Measurements from ENCODE around the gene TAF11L4.
"Not testable (repeated sequence)": the region's sequence is repeated elsewhere in the genome, so short reads cannot be mapped to it uniquely, and the experiment has no call there.

The TAF11L4 gene

GRCh38 chr5:17511775-17512325 lies 9.8 kb upstream of the TAF11L4 start:
- Histone ChIP-seq H3K9me3 (ENCODE audit: control insufficient read depth in 1 of 2, low read length in 2 of 2) (no peaks in the 10 kb centered on the region), H3K4me3 (ENCODE audit: low read depth in 1 of 2, low read length in 2 of 2) (no peak overlapping the region), H3K36me3 (ENCODE audit: control insufficient read depth in 1 of 2, insufficient read depth in 2 of 2, low read length in 2 of 2) (no peaks in the 10 kb centered on the region), H3K4me1 (ENCODE audit: control insufficient read depth in 1 of 2, insufficient read depth in 2 of 2, low read length in 2 of 2) (no peaks in the 10 kb centered on the region), H3K27ac (ENCODE audit: low read length) (no peak overlapping the region), H3K27me3 (ENCODE audit: low read depth, low read length) (no peaks in the 10 kb centered on the region)

- not testable (repeated sequence) for H3K36me3 ChIP-seq (ENCODE audit: control insufficient read depth in 1 of 2, insufficient read depth in 2 of 2, low read length in 2 of 2); H3K4me1 ChIP-seq (ENCODE audit: control insufficient read depth in 1 of 2, insufficient read depth in 2 of 2, low read length in 2 of 2); H3K27ac ChIP-seq (ENCODE audit: low read length); H3K9me3 ChIP-seq (ENCODE audit: control insufficient read depth in 1 of 2, low read length in 2 of 2); H3K27me3 ChIP-seq (ENCODE audit: low read depth, low read length); H3K4me3 ChIP-seq (ENCODE audit: low read depth in 1 of 2, low read length in 2 of 2)
Measured at GRCh38 chr5:17517526-17517925, 4.1 kb upstream of the TAF11L4 start.

DNA sequence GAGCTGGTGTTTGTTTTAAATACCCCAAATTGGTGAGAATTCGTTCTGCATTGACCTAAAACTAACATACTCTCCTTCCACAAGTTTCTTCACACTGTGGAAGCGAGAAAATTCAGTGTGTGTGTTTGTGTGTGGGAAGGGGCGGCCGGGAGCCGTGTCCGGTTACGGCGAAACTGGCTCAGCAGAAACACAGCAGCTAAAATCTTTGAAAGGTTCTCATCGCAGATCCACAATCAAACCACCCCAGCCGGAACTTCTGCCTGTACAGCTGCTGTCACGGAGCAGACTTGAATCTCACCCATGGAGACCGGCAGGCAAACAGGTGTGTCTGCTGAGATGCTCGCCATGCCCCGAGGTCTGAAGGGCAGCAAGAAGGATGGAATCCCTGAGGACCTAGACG lies 3.5 kb upstream of the TAF11L4 start, which contains the start of gene TAF11L3:
TSS of gene TAF11L3 (plus strand) at position 301 of the 400 bp plus-strand sequence.
- H3K27me3 ChIP-seq (ENCODE audit: low read depth, low read length); H3K4me3 ChIP-seq (ENCODE audit: low read depth in 1 of 2, low read length in 2 of 2); H3K36me3 ChIP-seq (ENCODE audit: control insufficient read depth in 1 of 2, insufficient read depth in 2 of 2, low read length in 2 of 2); H3K27ac ChIP-seq (ENCODE audit: low read length); H3K9me3 ChIP-seq (ENCODE audit: control insufficient read depth in 1 of 2, low read length in 2 of 2); H3K4me1 ChIP-seq (ENCODE audit: control insufficient read depth in 1 of 2, insufficient read depth in 2 of 2, low read length in 2 of 2): not testable (repeated sequence)

DNA sequence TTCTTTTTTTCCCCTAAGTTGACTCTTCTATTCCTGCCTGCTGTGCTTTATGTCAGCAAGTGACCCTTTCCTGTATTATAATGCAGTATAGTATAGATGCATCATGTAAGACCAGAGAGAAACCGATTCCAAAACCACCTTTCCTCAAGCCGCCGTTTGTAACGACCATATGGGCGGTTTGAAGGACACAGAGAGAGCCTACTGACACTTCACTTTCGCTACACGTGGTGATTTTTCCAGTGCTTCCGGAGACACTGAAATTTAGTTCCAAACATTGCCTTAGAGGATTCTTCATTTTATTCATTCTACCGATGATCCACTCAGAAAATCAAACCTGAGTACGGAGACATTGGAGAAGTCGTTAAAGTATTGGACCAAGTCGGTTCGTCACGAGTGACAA lies 2.1 kb upstream of the TAF11L4 start:
- H3K27me3 ChIP-seq (ENCODE audit: low read depth, low read length); H3K9me3 ChIP-seq (ENCODE audit: control insufficient read depth in 1 of 2, low read length in 2 of 2); H3K27ac ChIP-seq (ENCODE audit: low read length); H3K4me1 ChIP-seq (ENCODE audit: control insufficient read depth in 1 of 2, insufficient read depth in 2 of 2, low read length in 2 of 2); H3K36me3 ChIP-seq (ENCODE audit: control insufficient read depth in 1 of 2, insufficient read depth in 2 of 2, low read length in 2 of 2); H3K4me3 ChIP-seq (ENCODE audit: low read depth in 1 of 2, low read length in 2 of 2): not testable (repeated sequence)

- not testable (repeated sequence) for H3K27me3 ChIP-seq (ENCODE audit: low read depth, low read length); H3K36me3 ChIP-seq (ENCODE audit: control insufficient read depth in 1 of 2, insufficient read depth in 2 of 2, low read length in 2 of 2); H3K4me1 ChIP-seq (ENCODE audit: control insufficient read depth in 1 of 2, insufficient read depth in 2 of 2, low read length in 2 of 2); H3K27ac ChIP-seq (ENCODE audit: low read length); H3K4me3 ChIP-seq (ENCODE audit: low read depth in 1 of 2, low read length in 2 of 2); H3K9me3 ChIP-seq (ENCODE audit: control insufficient read depth in 1 of 2, low read length in 2 of 2)
Measured at GRCh38 chr5:17524935-17525334, 3.3 kb downstream of the TAF11L4 start, which contains the start of gene TAF11L5. Gene TAF11L5 (plus strand): TSS chr5:17525235.

- not testable (repeated sequence) for H3K9me3 ChIP-seq (ENCODE audit: control insufficient read depth in 1 of 2, low read length in 2 of 2); H3K4me1 ChIP-seq (ENCODE audit: control insufficient read depth in 1 of 2, insufficient read depth in 2 of 2, low read length in 2 of 2); H3K4me3 ChIP-seq (ENCODE audit: low read depth in 1 of 2, low read length in 2 of 2); H3K36me3 ChIP-seq (ENCODE audit: control insufficient read depth in 1 of 2, insufficient read depth in 2 of 2, low read length in 2 of 2); H3K27ac ChIP-seq (ENCODE audit: low read length); H3K27me3 ChIP-seq (ENCODE audit: low read depth, low read length)
Measured at GRCh38 chr5:17526504-17526903, 4.9 kb downstream of the TAF11L4 start.

DNA sequence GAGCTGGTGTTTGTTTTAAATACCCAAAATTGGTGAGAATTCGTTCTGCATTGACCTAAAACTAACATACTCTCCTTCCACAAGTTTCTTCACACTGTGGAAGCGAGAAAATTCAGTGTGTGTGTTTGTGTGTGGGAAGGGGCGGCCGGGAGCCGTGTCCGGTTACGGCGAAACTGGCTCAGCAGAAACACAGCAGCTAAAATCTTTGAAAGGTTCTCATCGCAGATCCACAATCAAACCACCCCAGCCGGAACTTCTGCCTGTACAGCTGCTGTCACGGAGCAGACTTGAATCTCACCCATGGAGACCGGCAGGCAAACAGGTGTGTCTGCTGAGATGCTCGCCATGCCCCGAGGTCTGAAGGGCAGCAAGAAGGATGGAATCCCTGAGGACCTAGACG lies 6.8 kb downstream of the TAF11L4 start, which contains the start of gene TAF11L6:
TSS of gene TAF11L6 (plus strand) at position 301 of the 400 bp plus-strand sequence.
- not testable (repeated sequence) for H3K36me3 ChIP-seq (ENCODE audit: control insufficient read depth in 1 of 2, insufficient read depth in 2 of 2, low read length in 2 of 2); H3K27me3 ChIP-seq (ENCODE audit: low read depth, low read length); H3K4me3 ChIP-seq (ENCODE audit: low read depth in 1 of 2, low read length in 2 of 2); H3K9me3 ChIP-seq (ENCODE audit: control insufficient read depth in 1 of 2, low read length in 2 of 2); H3K27ac ChIP-seq (ENCODE audit: low read length); H3K4me1 ChIP-seq (ENCODE audit: control insufficient read depth in 1 of 2, insufficient read depth in 2 of 2, low read length in 2 of 2)

All from muscle layer of duodenum (tissue), 2 donors.